Measurements from ENCODE around the gene GIGYF2.

Gene GIGYF2

GRCh38 chr2:232884549-232885263 lies 187.6 kb downstream of the GIGYF2 start:
- no peak for TF ChIP-seq CTCF (conservative IDR thresholded peaks at IDR 0.05)
- peak overlapping the region; percentile 50 for H3K27ac ChIP-seq

- peak overlapping the region; percentile 50 for H3K27ac ChIP-seq
- TF ChIP-seq CTCF (conservative IDR thresholded peaks at IDR 0.05), result no peak
Measured at GRCh38 chr2:232885264-232885961, 188.3 kb downstream of the GIGYF2 start.

- no peak for TF ChIP-seq CTCF (conservative IDR thresholded peaks at IDR 0.05)
- no peak overlapping the region for H3K27ac ChIP-seq
Measured at GRCh38 chr2:232886176-232886575, 189.0 kb downstream of the GIGYF2 start.

DNA sequence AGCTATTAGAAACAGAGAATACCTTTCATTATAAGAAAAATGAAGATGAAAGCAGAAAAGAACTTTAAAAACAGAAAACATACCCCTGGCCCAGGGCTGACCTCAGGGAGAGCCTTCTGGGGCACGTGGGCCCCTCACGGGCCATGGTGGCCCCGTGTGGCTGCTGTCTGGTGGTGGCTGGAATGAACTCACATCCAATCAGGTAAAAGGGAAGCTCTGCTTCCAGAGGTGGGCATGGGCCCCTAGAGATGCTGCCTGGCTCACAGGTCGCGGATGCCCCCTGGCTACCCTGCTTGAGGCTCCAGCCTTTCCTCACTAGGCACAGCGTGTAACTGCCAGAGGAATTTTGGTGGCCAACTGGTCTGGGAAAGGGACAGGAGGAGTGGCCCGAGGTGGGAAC lies 189.5 kb downstream of the GIGYF2 start:
- TF ChIP-seq CTCF (conservative IDR thresholded peaks at IDR 0.05), result no peak
- no peak overlapping the region for H3K27ac ChIP-seq

DNA sequence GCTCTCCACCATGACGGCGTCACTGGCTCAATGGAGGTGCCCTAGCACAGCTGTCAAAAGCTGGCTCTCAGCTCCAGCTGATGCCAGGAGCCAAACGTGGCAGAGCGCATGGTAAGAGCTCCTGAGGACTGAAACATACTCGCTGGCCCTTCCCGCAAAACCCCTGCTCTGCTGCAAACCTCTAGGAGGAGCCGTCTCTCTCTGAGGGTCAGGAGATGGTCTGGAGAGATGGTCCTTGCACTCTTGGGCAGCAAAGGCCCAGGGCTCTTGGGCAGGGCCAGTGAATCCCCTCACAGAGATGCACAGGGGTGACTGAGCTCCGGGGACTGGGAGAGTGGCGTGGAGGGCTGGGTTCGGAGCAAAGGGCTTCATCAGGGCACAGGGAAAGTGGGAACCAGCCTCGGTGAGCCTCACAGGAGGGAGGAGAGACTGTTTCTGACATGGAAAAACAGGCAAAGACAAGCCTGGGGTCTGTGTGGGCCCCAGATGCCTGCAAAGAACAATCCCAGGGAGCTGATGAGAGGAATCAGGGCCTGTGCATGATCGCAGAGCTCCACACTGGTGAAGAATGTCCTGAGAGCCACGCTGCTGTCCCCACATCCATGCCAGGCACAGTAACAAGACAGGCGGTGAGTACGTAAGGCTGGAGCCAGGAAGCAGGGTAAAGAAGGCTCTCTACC lies 190.2 kb downstream of the GIGYF2 start:
- no peak for TF ChIP-seq CTCF (conservative IDR thresholded peaks at IDR 0.05)
- no peak overlapping the region for H3K27ac ChIP-seq

GRCh38 chr2:232888099-232888836 lies 191.1 kb downstream of the GIGYF2 start:
- no peak overlapping the region for H3K27ac ChIP-seq
- TF ChIP-seq CTCF (conservative IDR thresholded peaks at IDR 0.05), result no peak
